DOHH2 (cell line): ENCODE data around the gene GYS2.

Experiments
- H3F3A ChIP-seq: fragments of 200-600 bp; sonication (generic), shearing (Covaris generic); 2 replicates; pipeline ENCODE4 v1.6.0; 2016; ENCODE audit warnings: antibody characterized with exemption, mild to moderate bottlenecking; ENCODE audit not compliant: control insufficient read depth, insufficient read depth
- H3K27ac ChIP-seq: fragments of 200-600 bp; sonication (generic); 2 replicates; pipeline ENCODE4 v1.5.1; 2014; ENCODE audit warnings: low read depth, mild to moderate bottlenecking, low read length, moderate library complexity
- H3K27me3 ChIP-seq: fragments of 200-600 bp; sonication (generic); 2 replicates; pipeline ENCODE4 v1.6.1; 2014; ENCODE audit warnings: mild to moderate bottlenecking, low read length, mixed read lengths; ENCODE audit not compliant: control insufficient read depth
- H3K36me3 ChIP-seq: fragments of 200-600 bp; sonication (generic); 2 replicates; pipeline ENCODE4 v1.6.1; 2014; ENCODE audit warnings: mild to moderate bottlenecking, low read length, moderate library complexity, mixed read lengths; ENCODE audit not compliant: control insufficient read depth
- H3K4me1 ChIP-seq: fragments of 200-600 bp; sonication (generic); 2 replicates; pipeline ENCODE4 v1.6.1; 2014; ENCODE audit warnings: mild to moderate bottlenecking, low read length, mixed read lengths; ENCODE audit not compliant: control insufficient read depth
- H3K4me2 ChIP-seq: fragments of 200-600 bp; sonication (generic); 2 replicates; pipeline ENCODE4 v1.6.0; 2014; ENCODE audit warnings: mild to moderate bottlenecking, low read length, moderate library complexity
- H3K4me3 ChIP-seq: fragments of 200-600 bp; sonication (generic); 2 replicates; pipeline ENCODE4 v1.5.1; 2014; ENCODE audit warnings: mild to moderate bottlenecking, low read length, mixed read lengths
- H3K79me2 ChIP-seq: fragments of 200-600 bp; sonication (generic); 2 replicates; pipeline ENCODE4 v1.6.1; 2014; ENCODE audit warnings: mild to moderate bottlenecking, low read length, mixed read lengths; ENCODE audit not compliant: control insufficient read depth
- H3K9me2 ChIP-seq: fragments of 200-600 bp; sonication (generic); replicated peaks from 2 replicates; pipeline ENCODE4 v1.6.1; 2014; ENCODE audit warnings: mild to moderate bottlenecking, low read length, mixed read lengths; ENCODE audit not compliant: control insufficient read depth
- H3K9me3 ChIP-seq: fragments of 200-600 bp; sonication (generic); 2 replicates; pipeline ENCODE4 v1.6.1; 2014; ENCODE audit warnings: antibody characterized with exemption, low read length, mixed read lengths; ENCODE audit not compliant: control insufficient read depth, insufficient read depth
- H4K20me1 ChIP-seq: fragments of 200-600 bp; sonication (generic); 2 replicates; pipeline ENCODE4 v1.6.0; 2014; ENCODE audit warnings: low read depth, mild to moderate bottlenecking, antibody characterized with exemption, low read length, moderate library complexity; ENCODE audit not compliant: control insufficient read depth, insufficient read depth
- EZH2phosphoT487 ChIP-seq: fragments of 200-600 bp; sonication (generic); IDR thresholded peaks from 2 replicates; pipeline ENCODE4 v1.6.1; 2017; ENCODE audit warnings: borderline replicate concordance, mild to moderate bottlenecking, antibody characterized with exemption, low read length, moderate library complexity, mixed read lengths
- TF ChIP-seq, protein P1 (sequence below): fragments of 200-600 bp; sonication (generic); IDR thresholded peaks from one replicate; pipeline ENCODE4 v1.5.1; 2014; ENCODE audit warnings: antibody characterized with exemption, mild to moderate bottlenecking, low read depth, low read length; ENCODE audit not compliant: poor library complexity, severe bottlenecking

Gene GYS2

GRCh38 chr12:21568115-21568514 lies 36.5 kb downstream of the GYS2 start:
- no peaks in the 10 kb centered on the region for H3K36me3 ChIP-seq
- H3K4me1 ChIP-seq: no peaks in the 10 kb centered on the region
- no peaks in the 10 kb centered on the region for H3K9me3 ChIP-seq
- no peak overlapping the region for H3K4me3 ChIP-seq
- H3K27ac ChIP-seq: no peak overlapping the region
- H3F3A ChIP-seq: no peaks in the 10 kb centered on the region
- H3K9me2 ChIP-seq: no peaks in the 10 kb centered on the region
- no peaks in the 10 kb centered on the region for H4K20me1 ChIP-seq
- no peaks in the 10 kb centered on the region for H3K79me2 ChIP-seq
- no peaks in the 10 kb centered on the region for H3K27me3 ChIP-seq
- no peak overlapping the region for H3K4me2 ChIP-seq
- TF ChIP-seq, protein P1, sequence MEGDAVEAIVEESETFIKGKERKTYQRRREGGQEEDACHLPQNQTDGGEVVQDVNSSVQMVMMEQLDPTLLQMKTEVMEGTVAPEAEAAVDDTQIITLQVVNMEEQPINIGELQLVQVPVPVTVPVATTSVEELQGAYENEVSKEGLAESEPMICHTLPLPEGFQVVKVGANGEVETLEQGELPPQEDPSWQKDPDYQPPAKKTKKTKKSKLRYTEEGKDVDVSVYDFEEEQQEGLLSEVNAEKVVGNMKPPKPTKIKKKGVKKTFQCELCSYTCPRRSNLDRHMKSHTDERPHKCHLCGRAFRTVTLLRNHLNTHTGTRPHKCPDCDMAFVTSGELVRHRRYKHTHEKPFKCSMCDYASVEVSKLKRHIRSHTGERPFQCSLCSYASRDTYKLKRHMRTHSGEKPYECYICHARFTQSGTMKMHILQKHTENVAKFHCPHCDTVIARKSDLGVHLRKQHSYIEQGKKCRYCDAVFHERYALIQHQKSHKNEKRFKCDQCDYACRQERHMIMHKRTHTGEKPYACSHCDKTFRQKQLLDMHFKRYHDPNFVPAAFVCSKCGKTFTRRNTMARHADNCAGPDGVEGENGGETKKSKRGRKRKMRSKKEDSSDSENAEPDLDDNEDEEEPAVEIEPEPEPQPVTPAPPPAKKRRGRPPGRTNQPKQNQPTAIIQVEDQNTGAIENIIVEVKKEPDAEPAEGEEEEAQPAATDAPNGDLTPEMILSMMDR: no peak
- TF ChIP-seq EZH2phosphoT487: no peak

DNA sequence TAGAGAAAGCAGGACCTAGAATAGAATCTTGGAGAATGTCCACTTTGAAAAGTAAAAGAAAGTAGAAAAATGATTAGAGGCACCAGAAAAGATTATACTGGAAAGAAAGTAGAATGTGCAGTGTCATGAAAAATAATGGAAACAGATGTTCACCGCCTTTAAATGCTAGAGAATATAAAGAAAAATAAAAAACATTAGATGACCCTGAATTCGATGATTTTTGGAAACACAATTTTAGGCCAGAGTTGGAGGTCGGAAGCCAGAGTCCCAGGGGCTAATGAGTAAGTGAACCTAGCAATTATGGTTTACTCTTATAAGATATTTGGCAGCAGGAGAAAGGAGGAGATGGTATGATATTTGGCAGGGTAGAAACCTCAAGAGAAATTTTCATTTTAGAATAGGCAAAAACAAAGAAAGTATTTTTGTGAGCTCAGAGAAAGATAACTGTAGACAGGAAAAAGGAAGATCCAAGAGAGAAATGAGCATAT lies 37.7 kb downstream of the GYS2 start:
- Histone ChIP-seq H3K79me2 (no peaks in the 10 kb centered on the region), H3K4me2 (no peak overlapping the region), H3K4me1 (no peaks in the 10 kb centered on the region), H3K27me3 (no peaks in the 10 kb centered on the region), H3K9me3 (no peaks in the 10 kb centered on the region), H3K27ac (no peak overlapping the region), H3K36me3 (no peaks in the 10 kb centered on the region), H3F3A (no peaks in the 10 kb centered on the region), H4K20me1 (no peaks in the 10 kb centered on the region), H3K4me3 (no peak overlapping the region), H3K9me2 (no peaks in the 10 kb centered on the region)
- TF ChIP-seq, protein P1: no peak
- no peak for TF ChIP-seq EZH2phosphoT487

DNA sequence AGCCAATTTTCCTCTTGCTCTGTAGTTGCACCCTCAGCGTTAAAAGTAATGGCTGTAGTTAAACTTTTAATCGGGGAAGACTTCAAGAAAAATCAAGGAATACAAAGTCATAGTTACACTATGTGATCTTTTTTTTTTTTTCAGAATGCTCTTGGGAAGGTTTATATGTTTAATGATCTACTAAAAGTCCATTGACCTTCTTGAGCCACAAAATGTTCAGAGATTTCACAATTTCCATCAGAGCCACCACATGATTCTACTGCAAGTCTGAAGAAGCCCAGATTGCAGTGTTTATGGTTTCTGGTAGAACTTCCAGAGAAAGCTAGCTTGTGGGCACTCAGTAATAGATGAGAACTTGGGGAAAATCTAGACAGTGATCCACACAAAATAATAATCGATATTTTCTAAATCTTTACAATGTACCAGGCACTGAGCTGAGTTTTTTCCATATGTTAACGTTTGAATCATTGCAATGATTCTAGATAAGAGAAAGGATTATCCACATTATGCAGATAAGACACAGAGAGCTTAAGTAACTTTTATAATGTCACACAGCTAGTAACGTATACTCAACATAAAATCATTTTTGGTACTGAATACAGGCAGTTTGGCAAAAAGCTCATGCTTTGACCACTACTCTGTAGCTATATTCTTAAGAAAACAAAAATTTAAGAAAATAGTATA lies 38.3 kb downstream of the GYS2 start:
- no peaks in the 10 kb centered on the region for H4K20me1 ChIP-seq
- no peaks in the 10 kb centered on the region for H3K27me3 ChIP-seq
- no peaks in the 10 kb centered on the region for H3K9me3 ChIP-seq
- no peak overlapping the region for H3K4me3 ChIP-seq
- no peaks in the 10 kb centered on the region for H3F3A ChIP-seq
- H3K4me2 ChIP-seq: no peak overlapping the region
- H3K36me3 ChIP-seq: no peaks in the 10 kb centered on the region
- no peaks in the 10 kb centered on the region for H3K9me2 ChIP-seq
- no peak overlapping the region for H3K27ac ChIP-seq
- TF ChIP-seq EZH2phosphoT487: no peak
- TF ChIP-seq, protein P1: no peak
- H3K4me1 ChIP-seq: no peaks in the 10 kb centered on the region
- no peaks in the 10 kb centered on the region for H3K79me2 ChIP-seq
